Trophoblast cell (in vitro differentiated cells and primary cell): ENCODE results near the gene NUP107.

Experiments
- DNase-seq, 2 donors: peaks; one replicate each; pipeline ENCODE4 v3.0.0-alpha.2; 2016
- H2AFZ ChIP-seq: 2 replicates; pipeline ENCODE4 v1.6.1; 2013; ENCODE audit warnings: low read length, moderate library complexity, mild to moderate bottlenecking; ENCODE audit not compliant: insufficient read depth, poor library complexity
- H2AK5ac ChIP-seq: 2 replicates; pipeline ENCODE4 v1.6.1; 2013; ENCODE audit warnings: mild to moderate bottlenecking, low read length
- H2BK120ac ChIP-seq: 2 replicates; pipeline ENCODE4 v1.6.1; 2013; ENCODE audit warnings: low read length, mild to moderate bottlenecking, moderate library complexity; ENCODE audit not compliant: insufficient read depth, poor library complexity
- H2BK12ac ChIP-seq: 2 replicates; pipeline ENCODE4 v1.6.1; 2013; ENCODE audit warnings: mild to moderate bottlenecking, low read length, moderate library complexity
- H2BK5ac ChIP-seq: 2 replicates; pipeline ENCODE4 v1.6.1; 2013; ENCODE audit warnings: low read length, low read depth, moderate library complexity, mild to moderate bottlenecking; ENCODE audit not compliant: poor library complexity
- H3K14ac ChIP-seq: 2 replicates; pipeline ENCODE4 v1.6.1; 2013; ENCODE audit warnings: mild to moderate bottlenecking, low read length
- H3K18ac ChIP-seq: 2 replicates; pipeline ENCODE4 v1.6.1; 2013; ENCODE audit warnings: mild to moderate bottlenecking, low read length
- H3K23ac ChIP-seq: 2 replicates; pipeline ENCODE4 v1.6.1; 2013; ENCODE audit warnings: low read length
- H3K27ac ChIP-seq: 2 replicates; pipeline ENCODE4 v1.5.1; 2013; ENCODE audit warnings: low read depth, mild to moderate bottlenecking, inconsistent platforms, low read length, moderate library complexity
- H3K27me3 ChIP-seq: 2 replicates; pipeline ENCODE4 v1.6.1; 2013; ENCODE audit warnings: inconsistent platforms, mild to moderate bottlenecking, low read length, moderate library complexity; ENCODE audit not compliant: insufficient read depth
- H3K36me3 ChIP-seq, 2 experiments: 1 replicate in 1 of 2; 2 replicates in 1 of 2; pipeline ENCODE4 v1.6.1; 2013; ENCODE audit warnings: low read length in 2 of 2, mild to moderate bottlenecking in 2 of 2, moderate library complexity in 1 of 2; ENCODE audit not compliant: insufficient read depth in 2 of 2, control insufficient read depth in 1 of 2
- H3K4ac ChIP-seq: 2 replicates; pipeline ENCODE4 v1.6.1; 2013; ENCODE audit warnings: low read depth, mild to moderate bottlenecking, low read length, moderate library complexity
- H3K4me1 ChIP-seq, 2 experiments: 1 replicate in 1 of 2; 2 replicates in 1 of 2; pipeline ENCODE4 v1.6.1; 2013; ENCODE audit warnings: low read length in 2 of 2, mild to moderate bottlenecking in 2 of 2, moderate library complexity in 1 of 2; ENCODE audit not compliant: insufficient read depth in 2 of 2, control insufficient read depth in 1 of 2
- H3K4me2 ChIP-seq: 2 replicates; pipeline ENCODE4 v1.6.1; 2013; ENCODE audit warnings: inconsistent platforms, mild to moderate bottlenecking, low read length, moderate library complexity
- H3K4me3 ChIP-seq: 2 replicates; pipeline ENCODE4 v1.5.1; 2013; ENCODE audit warnings: mild to moderate bottlenecking, low read depth, low read length, inconsistent platforms
- H3K79me1 ChIP-seq: one replicate; pipeline ENCODE4 v1.6.1; 2013; ENCODE audit warnings: low read length
- H3K79me2 ChIP-seq: 2 replicates; pipeline ENCODE4 v1.6.1; 2013; ENCODE audit warnings: low read length, mild to moderate bottlenecking; ENCODE audit not compliant: control insufficient read depth, insufficient read depth, poor library complexity
- H3K9ac ChIP-seq: 2 replicates; pipeline ENCODE4 v1.6.1; 2013; ENCODE audit warnings: mild to moderate bottlenecking, low read length
- H3K9me3 ChIP-seq: 2 replicates; pipeline ENCODE4 v1.6.1; 2013; ENCODE audit warnings: low read depth, mild to moderate bottlenecking, control low read depth, inconsistent platforms, low read length; ENCODE audit not compliant: insufficient read depth
- H4K12ac ChIP-seq: 2 replicates; pipeline ENCODE4 v1.6.1; 2013; ENCODE audit warnings: low read depth, mild to moderate bottlenecking, low read length, moderate library complexity
- H4K8ac ChIP-seq: 2 replicates; pipeline ENCODE4 v1.6.1; 2013; ENCODE audit warnings: low read depth, mild to moderate bottlenecking, low read length, moderate library complexity
- H4K91ac ChIP-seq: one replicate; pipeline ENCODE4 v1.6.1; 2013; ENCODE audit warnings: low read depth, mild to moderate bottlenecking, low read length, moderate library complexity
- WGBS: extraction: QIAGEN DNeasy Blood & Tissue Kit; methylation state at CpG from one replicate; pipeline ENCODE4 v1.1.7; 2013; ENCODE audit warnings: missing lambda C conversion rate; ENCODE audit not compliant: insufficient read length, insufficient coverage; ENCODE audit errors: extremely low coverage; 5-methylcytosine and 5-hydroxymethylcytosine counted together

Gene NUP107

DNA sequence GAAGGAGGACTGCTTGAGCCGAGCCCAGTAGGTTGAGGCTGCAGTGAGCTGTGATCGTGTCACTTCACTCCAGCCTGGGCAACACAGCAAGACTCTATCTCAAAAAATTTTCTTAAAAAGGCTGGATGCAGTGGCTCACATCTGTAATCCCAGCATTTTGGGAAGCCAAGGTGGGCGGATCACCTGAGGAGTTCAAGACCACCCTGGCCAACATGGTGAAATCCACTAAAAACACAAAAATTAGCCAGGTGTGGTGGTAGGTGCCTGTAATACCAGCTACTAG lies 104.1 kb downstream of the NUP107 start:
- Histone ChIP-seq H3K18ac (no peak overlapping the region), H2BK120ac (no peak overlapping the region), H3K4me3 (no peak overlapping the region), H3K4me1 (peaks cover 0 to 3% of the 10 kb centered on the region in 2 experiments), H4K91ac (no peak overlapping the region), H3K9me3 (no peaks in the 10 kb centered on the region), H3K27me3 (no peaks in the 10 kb centered on the region), H3K79me2 (no peaks in the 10 kb centered on the region), H3K23ac (no peak overlapping the region), H2AK5ac (no peak overlapping the region), H3K9ac (no peak overlapping the region), H4K8ac (no peak overlapping the region), H3K4ac (no peak overlapping the region), H3K27ac (no peak overlapping the region), H3K14ac (no peak overlapping the region), H4K12ac (no peak overlapping the region), H3K36me3 (no peaks in the 10 kb centered on the region), H3K4me2 (no peak overlapping the region), H2BK12ac (peak overlapping the region; percentile 58), H3K79me1 (peaks cover 12% of the 10 kb centered on the region), H2AFZ (no peak overlapping the region), H2BK5ac (no peak overlapping the region)
- no CpG with 5 or more reads among the region's 3 CpGs for WGBS
- no peak for DNase-seq

- Histone ChIP-seq H3K36me3 (no peaks in the 10 kb centered on the region), H3K9me3 (no peaks in the 10 kb centered on the region), H3K4me3 (no peak overlapping the region), H3K18ac (no peak overlapping the region), H2BK120ac (no peak overlapping the region), H2AFZ (no peak overlapping the region), H3K4me1 (peaks cover 0 to 3% of the 10 kb centered on the region in 2 experiments), H4K91ac (no peak overlapping the region), H3K4me2 (no peak overlapping the region), H3K79me1 (peaks cover 12% of the 10 kb centered on the region), H2BK12ac (no peak overlapping the region), H4K12ac (no peak overlapping the region), H3K4ac (no peak overlapping the region), H3K79me2 (no peaks in the 10 kb centered on the region), H3K23ac (no peak overlapping the region), H3K14ac (no peak overlapping the region), H3K9ac (no peak overlapping the region), H4K8ac (no peak overlapping the region), H3K27ac (no peak overlapping the region), H2AK5ac (no peak overlapping the region), H3K27me3 (no peaks in the 10 kb centered on the region), H2BK5ac (no peak overlapping the region)
- DNase-seq = no peak
- no CpG with 5 or more reads among the region's 2 CpGs for WGBS
These were observed 105.2 kb downstream of the NUP107 start for GRCh38 chr12:68791897-68792481.

DNA sequence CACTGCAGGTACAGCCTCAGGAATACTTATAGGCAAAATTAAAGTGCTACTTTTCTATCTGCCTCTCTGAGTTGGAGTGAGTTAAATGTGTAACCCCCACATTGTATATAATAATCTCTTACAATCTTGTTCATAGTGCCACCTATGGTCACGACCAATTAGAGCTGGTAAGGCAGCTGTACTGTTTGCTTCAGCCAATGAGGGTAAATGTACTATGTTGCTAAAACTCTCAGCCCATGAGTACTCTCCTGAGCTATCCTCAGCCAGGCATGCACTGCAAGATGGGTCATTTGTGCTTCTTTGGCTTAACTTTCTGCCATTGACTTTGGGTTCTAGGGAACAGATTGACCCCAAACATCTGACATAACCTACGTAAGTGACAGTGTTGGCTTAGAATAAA lies 106.2 kb downstream of the NUP107 start:
- Histone ChIP-seq H3K14ac (no peak overlapping the region), H3K79me2 (no peaks in the 10 kb centered on the region)

DNA sequence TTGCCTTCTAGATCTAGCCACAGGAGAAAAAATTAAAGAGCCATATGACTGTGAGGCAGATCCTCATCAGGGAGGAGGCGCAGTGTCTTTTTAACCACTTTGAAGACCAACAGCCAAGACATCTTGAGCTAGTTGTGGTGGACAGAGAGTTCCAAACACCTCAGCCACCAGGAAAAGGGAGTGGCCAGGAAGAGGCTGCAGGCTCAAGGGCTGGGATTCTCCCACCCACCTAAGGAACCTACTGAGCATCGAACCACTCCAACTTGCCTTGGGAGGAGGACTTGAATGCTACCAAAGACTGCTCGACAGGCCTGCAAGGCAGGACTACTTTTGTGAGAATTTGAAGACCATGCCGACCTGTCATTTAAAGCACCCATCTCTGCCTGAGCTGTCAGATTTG lies 106.7 kb downstream of the NUP107 start:
- no peak overlapping the region for H3K18ac ChIP-seq
- no peak overlapping the region for H3K4ac ChIP-seq
- H2BK12ac ChIP-seq = no peak overlapping the region
- H3K36me3 ChIP-seq = no peaks in the 10 kb centered on the region
- no peak overlapping the region for H2AK5ac ChIP-seq
- no peak for DNase-seq
- peak overlapping the region; percentile 12 for H3K4me3 ChIP-seq
- no peak overlapping the region for H4K91ac ChIP-seq
- no CpG with 5 or more reads among the region's 4 CpGs for WGBS
- H3K79me2 ChIP-seq = no peaks in the 10 kb centered on the region
- peaks cover 5% of the 10 kb centered on the region for H3K79me1 ChIP-seq
- no peak overlapping the region for H3K9ac ChIP-seq
- no peak overlapping the region for H4K8ac ChIP-seq
- no peak overlapping the region for H3K14ac ChIP-seq
- H3K4me2 ChIP-seq = no peak overlapping the region
- H4K12ac ChIP-seq = no peak overlapping the region
- no peaks in the 10 kb centered on the region for H3K9me3 ChIP-seq
- H3K27me3 ChIP-seq = no peaks in the 10 kb centered on the region
- no peak overlapping the region for H3K27ac ChIP-seq
- H3K4me1 ChIP-seq = no peaks in the 10 kb centered on the region
- H2BK120ac ChIP-seq = no peak overlapping the region
- H2AFZ ChIP-seq = no peak overlapping the region
- H3K23ac ChIP-seq = no peak overlapping the region
- no peak overlapping the region for H2BK5ac ChIP-seq

More for the DNA sequence above, 106.2 kb downstream of the NUP107 start:
- DNase-seq = peak in 1 of 2 donors; percentile 40
- no peaks in the 10 kb centered on the region for H3K36me3 ChIP-seq
- no peak overlapping the region for H2AK5ac ChIP-seq
- peaks cover 6% of the 10 kb centered on the region for H3K79me1 ChIP-seq
- no peak overlapping the region for H4K12ac ChIP-seq
- H2BK120ac ChIP-seq = no peak overlapping the region
- no peak overlapping the region for H4K91ac ChIP-seq
- H2BK5ac ChIP-seq = no peak overlapping the region
- H3K4ac ChIP-seq = no peak overlapping the region
- H4K8ac ChIP-seq = no peak overlapping the region
- no peaks in the 10 kb centered on the region for H3K27me3 ChIP-seq
- no peaks in the 10 kb centered on the region for H3K9me3 ChIP-seq
- no peak overlapping the region for H3K18ac ChIP-seq
- H3K9ac ChIP-seq = no peak overlapping the region
- H3K4me3 ChIP-seq = no peak overlapping the region
- H2BK12ac ChIP-seq = no peak overlapping the region
- H3K4me1 ChIP-seq = peaks cover 0 to under 1% of the 10 kb centered on the region in 2 experiments
- no peak overlapping the region for H3K27ac ChIP-seq
- H2AFZ ChIP-seq = no peak overlapping the region
- no peak overlapping the region for H3K4me2 ChIP-seq
- H3K23ac ChIP-seq = no peak overlapping the region
- WGBS = no CpG with 5 or more reads among the region's 2 CpGs
